K562 (cell line): Measurements from ENCODE around the gene LMO7. TPM values are rescaled to one million over a fixed set of nuclear protein-coding genes. Genes with fewer than 3 reads are reported as not detected.

Experiments used
- ATAC-seq: fragments of 200-7000 bp; cut with Tn5 transposase; 3 replicates; pipeline ENCODE4 v1.9.1; 2020; ENCODE audit warnings: moderate library complexity
- BruUV-seq: library from RNA; stranded (reverse); fragments of 400-500 nt; replicated peaks from 2 replicates; lab custom pipeline; 2021; lab: Mats Ljungman, UMichigan
- CTCF ChIA-PET: fragments of 300-600 bp; formaldehyde crosslinking; extraction: SDS; loops from one replicate; lab custom pipeline; 2021; ENCODE audit warnings: low intra/inter-chr PET ratio; lab: Yijun Ruan, JAX
- POLR2A ChIA-PET: fragments of 300-600, 350-650 bp; sonication (Branson Sonifier 250); formaldehyde crosslinking; extraction: SDS; loops from one replicate; lab custom pipeline; 2021; ENCODE audit warnings: antibody characterized with exemption, inconsistent platforms; lab: Yijun Ruan, JAX
- DNase-seq, 4 experiments: peaks; one replicate each; pipeline versions ENCODE4 v3.0.0 to v3.0.0-alpha.2; 2011 to 2018; ENCODE audit warnings: low spot score in 3 of 4, mixed read lengths in 3 of 4; ENCODE audit errors: extremely low read depth in 1 of 4
- FAIRE-seq: peaks from 2 replicates; lab custom pipeline; 2011; peaks lifted over from hg19 to GRCh38; lab: Jason Lieb, UNC
- H2AFZ ChIP-seq: 2 replicates; pipeline ENCODE4 v1.6.0; 2011; ENCODE audit warnings: low read depth, low read length, control low read depth, inconsistent platforms
- H3K27ac ChIP-seq: fragments of 200-600 bp; 3 replicates; pipeline ENCODE4 v1.8.0; 2011; ENCODE audit warnings: low read depth, mild to moderate bottlenecking, control low read depth, inconsistent platforms, low read length, moderate library complexity, mixed read lengths; ENCODE audit errors: extremely low read depth
- H3K27me3 ChIP-seq, 2 experiments: fragments of 300-600 bp in 1 of 2; 2 replicates in 1 of 2; 3 replicates in 1 of 2; pipeline versions ENCODE4 v1.6.0 to v1.8.0; 2011; ENCODE audit warnings: inconsistent platforms in 2 of 2, low read length in 2 of 2, mild to moderate bottlenecking in 1 of 2, mixed read lengths in 1 of 2, moderate library complexity in 1 of 2; ENCODE audit not compliant: control insufficient read depth in 2 of 2, insufficient read depth in 2 of 2
- H3K36me3 ChIP-seq: fragments of 300-600 bp; 3 replicates; pipeline ENCODE4 v1.8.0; 2011; ENCODE audit warnings: mild to moderate bottlenecking, low read length, inconsistent platforms; ENCODE audit not compliant: control insufficient read depth, insufficient read depth
- H3K4me1 ChIP-seq, 2 experiments: fragments of 200-600 bp in 1 of 2; replicated peaks in 1 of 2; 2 replicates in 1 of 2; 3 replicates in 1 of 2; pipeline versions ENCODE4 v1.5.1 to v1.8.0; 2011; ENCODE audit warnings: inconsistent platforms in 2 of 2, low read length in 2 of 2, mild to moderate bottlenecking in 1 of 2, mixed read lengths in 1 of 2, moderate library complexity in 1 of 2; ENCODE audit not compliant: control insufficient read depth in 2 of 2, insufficient read depth in 2 of 2
- H3K4me2 ChIP-seq: 2 replicates; pipeline ENCODE4 v1.6.1; 2011; ENCODE audit warnings: low read length, control low read depth, inconsistent platforms, mixed read lengths; ENCODE audit not compliant: insufficient read depth
- H3K4me3 ChIP-seq: fragments of 200-600 bp; sonication (generic), shearing (Covaris generic); 2 replicates; pipeline ENCODE4 v1.5.1; 2016; ENCODE audit warnings: control low read depth, inconsistent platforms
- H3K79me2 ChIP-seq: fragments of 200-600 bp; 3 replicates; pipeline ENCODE4 v1.8.0; 2011; ENCODE audit warnings: low read length, inconsistent platforms; ENCODE audit not compliant: control insufficient read depth, insufficient read depth
- H3K9ac ChIP-seq, 2 experiments: 2 replicates each; pipeline versions ENCODE4 v1.6.0 to v1.6.1; 2011; ENCODE audit warnings: low read depth in 2 of 2, low read length in 2 of 2, control low read depth in 1 of 2, inconsistent platforms in 1 of 2, mild to moderate bottlenecking in 1 of 2, mixed read lengths in 1 of 2; ENCODE audit not compliant: insufficient read depth in 1 of 2
- H3K9me1 ChIP-seq: one replicate; pipeline ENCODE4 v1.6.0; 2011; ENCODE audit warnings: inconsistent platforms, mild to moderate bottlenecking, low read length, moderate library complexity; ENCODE audit not compliant: control insufficient read depth, insufficient read depth
- H3K9me3 ChIP-seq: replicated peaks from 2 replicates; pipeline ENCODE4 v1.5.1; 2011; ENCODE audit warnings: low read depth, low read length, inconsistent platforms; ENCODE audit not compliant: control insufficient read depth, insufficient read depth
- H4K20me1 ChIP-seq: replicated peaks from 2 replicates; pipeline ENCODE4 v1.6.1; 2011; ENCODE audit warnings: low read length, inconsistent platforms, mixed read lengths; ENCODE audit not compliant: control insufficient read depth, insufficient read depth
- CBX3 ChIP-seq, 2 experiments: IDR thresholded peaks; 1 replicate in 1 of 2; 2 replicates in 1 of 2; pipeline ENCODE4 v1.6.1; 2012; ENCODE audit warnings: inconsistent platforms in 2 of 2, low read length in 2 of 2, borderline replicate concordance in 1 of 2, control low read depth in 1 of 2
- E2F4 ChIP-seq: sonication (generic); formaldehyde crosslinking; IDR thresholded peaks from 2 replicates; pipeline ENCODE4 v1.8.0; 2022; ENCODE audit warnings: mild to moderate bottlenecking, low read depth, missing genetic modification reagents
- EP400 ChIP-seq: fragments of 450-650 bp; IDR thresholded peaks from 2 replicates; pipeline ENCODE4 v1.6.1; 2017; ENCODE audit warnings: antibody characterized with exemption, mild to moderate bottlenecking, moderate library complexity
- HDGF ChIP-seq: fragments of 450-650 bp; IDR thresholded peaks from 2 replicates; pipeline ENCODE4 v1.6.1; 2016
- NCOA1 ChIP-seq: fragments of 450-650 bp; IDR thresholded peaks from 2 replicates; pipeline ENCODE4 v1.6.1; 2016; ENCODE audit warnings: low read depth
- SIRT6 ChIP-seq: IDR thresholded peaks from one replicate; pipeline ENCODE4 v1.6.1; 2012; ENCODE audit warnings: low read depth, mild to moderate bottlenecking, control low read depth, inconsistent platforms, low read length, moderate library complexity
- SRSF7 ChIP-seq: fragments of 200-400 bp; formaldehyde crosslinking; optimal IDR thresholded peaks from 2 replicates; pipeline ENCODE3; 2017; ENCODE audit warnings: mild to moderate bottlenecking, low read depth, low read length
- ZNF143 ChIP-seq: sonication (generic); formaldehyde crosslinking; IDR thresholded peaks from 2 replicates; pipeline ENCODE4 v1.9.0; 2022; ENCODE audit warnings: mild to moderate bottlenecking, missing genetic modification reagents
- WGBS: fragments of 100-300 bp; shearing (Covaris generic); methylation state at CpG from one replicate; pipeline ENCODE4 v1.1.6; 2016; ENCODE audit warnings: low coverage, mixed read lengths; ENCODE audit not compliant: insufficient coverage; ENCODE audit errors: missing lambda C conversion rate; 5-methylcytosine and 5-hydroxymethylcytosine counted together
- in situ Hi-C: fragments of 300-500 bp; cut with MboI; formaldehyde crosslinking; loops from 4 replicates; pipeline ENCODE4 v1.15.0; 2018; ENCODE audit warnings: inconsistent platforms, mixed read lengths
- intact Hi-C: fragments of 100-400 bp; cut with micrococcal nuclease; formaldehyde crosslinking; loops from 2 replicates; pipeline ENCODE4 v1.14.2; 2022
- polyA plus RNA-seq, 8 experiments: library from polyadenylated mRNA; depleted of rRNA in 4 of 8; stranded (reverse) in 5 of 8; unstranded in 3 of 8; fragments of >200 nt; fragmentation: Nextera tagmentation in 2 of 8; fragmentation: Illumina TruSeq in 1 of 8; extraction: Ambion mirVana in 2 of 8; extraction: Trizol in 1 of 8; gene quantifications; 2 replicates each; pipeline versions ENCODE4 v1.2.1 to v1.2.3, GENCODE V29; 2011 to 2014; ENCODE audit warnings: inconsistent platforms in 1 of 8, missing spikeins in 1 of 8
- total RNA-seq, 7 experiments: library from RNA; depleted of rRNA in 6 of 7; stranded (reverse); fragments of >200 nt in 6 of 7; fragmentation: Illumina TruSeq in 2 of 7; extraction: Trizol in 2 of 7; gene quantifications; 2 replicates each; pipeline versions ENCODE4 v1.2.1 to v1.2.3, GENCODE V29; 2011 to 2021; ENCODE audit warnings: low replicate concordance in 1 of 7

LMO7 gene
- total and polyA plus RNA-seq, 9 of the 15 experiments (the other 6 are each of a cell fraction or from before 2014, with no cell fraction given) = 0.42 to 4.3 (median 1.7) TPM

GRCh38 chr13:75812751-75813181 is 176.6 kb downstream of the LMO7 start:
- Histone ChIP-seq H3K79me2 (no peaks in the 10 kb centered on the region), H3K9me1 (no peaks in the 10 kb centered on the region), H4K20me1 (no peaks in the 10 kb centered on the region; the same call in 1 of the 2 replicates), H3K27ac (no peak overlapping the region), H3K4me3 (no peak overlapping the region), H2AFZ (no peak overlapping the region), H3K9me3 (no peaks in the 10 kb centered on the region), H3K4me1 (no peaks in the 10 kb centered on the region), H3K9ac (no peak overlapping the region), H3K4me2 (no peak overlapping the region), H3K36me3 (no peaks in the 10 kb centered on the region), H3K27me3 (no peaks in the 10 kb centered on the region)
- TF ChIP-seq HDGF (no peak), CBX3 (IDR thresholded peaks at IDR 0.05; ENCODE audit: borderline replicate concordance in 1 of 2, low read length in 2 of 2) (no peak), EP400 (no peak), SRSF7 (no peak), E2F4 (CRISPR knock-in tag) (no peak), SIRT6 (no peak), ZNF143 (CRISPR knock-in tag) (no peak), NCOA1 (no peak)
- no peak for ATAC-seq
- ChIA-PET POLR2A (no interaction called here), CTCF (no interaction called here)
- in situ Hi-C loops (no loop called here), intact Hi-C loops (no loop called here)
- 0% methylated on average over 6 of the region's 6 CpGs for WGBS
- no peak for FAIRE-seq
- no peak for DNase-seq
- BruUV-seq = no TSS peak
